ENCODE results near the gene MORN5.
"Not testable (repeated sequence)": the region's sequence is repeated elsewhere in the genome, so short reads cannot be mapped to it uniquely, and the experiment has no call there.

The MORN5 gene
- total RNA-seq: 0 reads per million in 3 donors

GRCh38 chr9:122159026-122159924 is at the start of gene MORN5, which contains the start of gene NDUFA8:
TSS of gene MORN5 (plus strand) at chr9:122159908. CDS start at chr9:122159973, 65 bp downstream.
TSS of gene NDUFA8 (minus strand) at chr9:122159779. CDS start at chr9:122159677, 102 bp downstream.
- no peaks in the 10 kb centered on the region for H3K9me3 ChIP-seq (ENCODE audit: control insufficient read depth, low read length)
- peak within 1 kb of the TSS; percentile 79 for H3K27ac ChIP-seq (ENCODE audit: insufficient read depth, low read length, poor library complexity, severe bottlenecking)
- peak within 1 kb of the TSS; percentile 73 for H3K4me3 ChIP-seq (ENCODE audit: insufficient read depth, low read depth, low read length, poor library complexity, severe bottlenecking)
- H3K27me3 ChIP-seq (replicated peaks; ENCODE audit: control insufficient read depth, insufficient read depth, low read length, poor library complexity, severe bottlenecking): no peaks in the 10 kb centered on the region
- H3K36me3 ChIP-seq (ENCODE audit: control insufficient read depth, insufficient read depth, low read length): no peaks in the 10 kb centered on the region
- no peaks in the 10 kb centered on the region for H3K4me1 ChIP-seq (ENCODE audit: control insufficient read depth, insufficient read depth, low read length, poor library complexity, severe bottlenecking)
- peak; percentile 91 to 94 (median 94) for DNase-seq

- H3K9me3 ChIP-seq (ENCODE audit: control insufficient read depth, low read length): no peaks in the 10 kb centered on the region
- H3K4me3 ChIP-seq (ENCODE audit: insufficient read depth, low read depth, low read length, poor library complexity, severe bottlenecking): no peak overlapping the region
- H3K36me3 ChIP-seq (ENCODE audit: control insufficient read depth, insufficient read depth, low read length): no peaks in the 10 kb centered on the region
- no peak for DNase-seq
- no peaks in the 10 kb centered on the region for H3K4me1 ChIP-seq (ENCODE audit: control insufficient read depth, insufficient read depth, low read length, poor library complexity, severe bottlenecking)
- no peaks in the 10 kb centered on the region for H3K27me3 ChIP-seq (replicated peaks; ENCODE audit: control insufficient read depth, insufficient read depth, low read length, poor library complexity, severe bottlenecking)
- H3K27ac ChIP-seq (ENCODE audit: insufficient read depth, low read length, poor library complexity, severe bottlenecking): no peak overlapping the region
Observed at GRCh38 chr9:122110100-122110833, 49.4 kb upstream of the MORN5 start.

GRCh38 chr9:122111413-122112085 is 48.2 kb upstream of the MORN5 start:
- Histone ChIP-seq H3K27ac (ENCODE audit: insufficient read depth, low read length, poor library complexity, severe bottlenecking) (no peak overlapping the region), H3K36me3 (ENCODE audit: control insufficient read depth, insufficient read depth, low read length) (no peaks in the 10 kb centered on the region), H3K4me1 (ENCODE audit: control insufficient read depth, insufficient read depth, low read length, poor library complexity, severe bottlenecking) (no peaks in the 10 kb centered on the region), H3K4me3 (ENCODE audit: insufficient read depth, low read depth, low read length, poor library complexity, severe bottlenecking) (no peak overlapping the region), H3K27me3 (replicated peaks; ENCODE audit: control insufficient read depth, insufficient read depth, low read length, poor library complexity, severe bottlenecking) (no peaks in the 10 kb centered on the region), H3K9me3 (ENCODE audit: control insufficient read depth, low read length) (no peaks in the 10 kb centered on the region)
- DNase-seq: no peak

GRCh38 chr9:122112238-122112637 is 47.5 kb upstream of the MORN5 start:
- Histone ChIP-seq H3K36me3 (ENCODE audit: control insufficient read depth, insufficient read depth, low read length) (no peaks in the 10 kb centered on the region), H3K27me3 (replicated peaks; ENCODE audit: control insufficient read depth, insufficient read depth, low read length, poor library complexity, severe bottlenecking) (no peaks in the 10 kb centered on the region), H3K9me3 (ENCODE audit: control insufficient read depth, low read length) (no peaks in the 10 kb centered on the region), H3K4me1 (ENCODE audit: control insufficient read depth, insufficient read depth, low read length, poor library complexity, severe bottlenecking) (no peaks in the 10 kb centered on the region), H3K27ac (ENCODE audit: insufficient read depth, low read length, poor library complexity, severe bottlenecking) (no peak overlapping the region), H3K4me3 (ENCODE audit: insufficient read depth, low read depth, low read length, poor library complexity, severe bottlenecking) (no peak overlapping the region)
- DNase-seq: no peak

- Histone ChIP-seq H3K27ac (ENCODE audit: insufficient read depth, low read length, poor library complexity, severe bottlenecking) (no peak overlapping the region), H3K27me3 (replicated peaks; ENCODE audit: control insufficient read depth, insufficient read depth, low read length, poor library complexity, severe bottlenecking) (no peaks in the 10 kb centered on the region), H3K36me3 (ENCODE audit: control insufficient read depth, insufficient read depth, low read length) (no peaks in the 10 kb centered on the region), H3K4me1 (ENCODE audit: control insufficient read depth, insufficient read depth, low read length, poor library complexity, severe bottlenecking) (no peaks in the 10 kb centered on the region), H3K4me3 (ENCODE audit: insufficient read depth, low read depth, low read length, poor library complexity, severe bottlenecking) (no peak overlapping the region), H3K9me3 (ENCODE audit: control insufficient read depth, low read length) (no peaks in the 10 kb centered on the region)
- no peak for DNase-seq
Observed at GRCh38 chr9:122113574-122113973, 46.1 kb upstream of the MORN5 start.

- Histone ChIP-seq H3K4me1 (ENCODE audit: control insufficient read depth, insufficient read depth, low read length, poor library complexity, severe bottlenecking) (no peaks in the 10 kb centered on the region), H3K4me3 (ENCODE audit: insufficient read depth, low read depth, low read length, poor library complexity, severe bottlenecking) (no peak overlapping the region), H3K27ac (ENCODE audit: insufficient read depth, low read length, poor library complexity, severe bottlenecking) (no peak overlapping the region), H3K27me3 (replicated peaks; ENCODE audit: control insufficient read depth, insufficient read depth, low read length, poor library complexity, severe bottlenecking) (no peaks in the 10 kb centered on the region), H3K9me3 (ENCODE audit: control insufficient read depth, low read length) (no peaks in the 10 kb centered on the region), H3K36me3 (ENCODE audit: control insufficient read depth, insufficient read depth, low read length) (no peaks in the 10 kb centered on the region)
- no peak for DNase-seq
Observed at GRCh38 chr9:122115176-122116035, 44.3 kb upstream of the MORN5 start.

GRCh38 chr9:122116040-122116439 is 43.7 kb upstream of the MORN5 start:
- no peak for DNase-seq
- Histone ChIP-seq H3K36me3 (ENCODE audit: control insufficient read depth, insufficient read depth, low read length) (no peaks in the 10 kb centered on the region), H3K4me1 (ENCODE audit: control insufficient read depth, insufficient read depth, low read length, poor library complexity, severe bottlenecking) (no peaks in the 10 kb centered on the region), H3K27ac (ENCODE audit: insufficient read depth, low read length, poor library complexity, severe bottlenecking) (no peak overlapping the region), H3K27me3 (replicated peaks; ENCODE audit: control insufficient read depth, insufficient read depth, low read length, poor library complexity, severe bottlenecking) (no peaks in the 10 kb centered on the region), H3K4me3 (ENCODE audit: insufficient read depth, low read depth, low read length, poor library complexity, severe bottlenecking) (no peak overlapping the region), H3K9me3 (ENCODE audit: control insufficient read depth, low read length) (no peaks in the 10 kb centered on the region)

GRCh38 chr9:122116448-122117173 is 43.1 kb upstream of the MORN5 start:
- no peaks in the 10 kb centered on the region for H3K9me3 ChIP-seq (ENCODE audit: control insufficient read depth, low read length)
- H3K4me3 ChIP-seq (ENCODE audit: insufficient read depth, low read depth, low read length, poor library complexity, severe bottlenecking): no peak overlapping the region
- H3K36me3 ChIP-seq (ENCODE audit: control insufficient read depth, insufficient read depth, low read length): no peaks in the 10 kb centered on the region
- no peak overlapping the region for H3K27ac ChIP-seq (ENCODE audit: insufficient read depth, low read length, poor library complexity, severe bottlenecking)
- H3K27me3 ChIP-seq (replicated peaks; ENCODE audit: control insufficient read depth, insufficient read depth, low read length, poor library complexity, severe bottlenecking): no peaks in the 10 kb centered on the region
- no peaks in the 10 kb centered on the region for H3K4me1 ChIP-seq (ENCODE audit: control insufficient read depth, insufficient read depth, low read length, poor library complexity, severe bottlenecking)
- no peak for DNase-seq

GRCh38 chr9:122117241-122117640 is 42.5 kb upstream of the MORN5 start:
- DNase-seq; H3K36me3 ChIP-seq (ENCODE audit: control insufficient read depth, insufficient read depth, low read length); H3K4me1 ChIP-seq (ENCODE audit: control insufficient read depth, insufficient read depth, low read length, poor library complexity, severe bottlenecking): not testable (repeated sequence)

More at GRCh38 chr9:122117241-122117640, 42.5 kb upstream of the MORN5 start:
- not testable (repeated sequence) for H3K4me3 ChIP-seq (ENCODE audit: insufficient read depth, low read depth, low read length, poor library complexity, severe bottlenecking); H3K27me3 ChIP-seq (replicated peaks; ENCODE audit: control insufficient read depth, insufficient read depth, low read length, poor library complexity, severe bottlenecking); H3K9me3 ChIP-seq (ENCODE audit: control insufficient read depth, low read length); H3K27ac ChIP-seq (ENCODE audit: insufficient read depth, low read length, poor library complexity, severe bottlenecking)
